Endodermal cell (in vitro differentiated cells): ENCODE results near the gene PAN2. TPM values are rescaled to one million over a fixed set of nuclear protein-coding genes. Genes with fewer than 3 reads are reported as not detected.
"Not testable (repeated sequence)": the region's sequence is repeated elsewhere in the genome, so short reads cannot be mapped to it uniquely, and the experiment has no call there.

Experiments used
- DNase-seq: peaks from one replicate; pipeline ENCODE4 v3.0.0-alpha.2; 2017
- H3K27ac ChIP-seq: 2 replicates; pipeline ENCODE4 v1.5.1; 2013; ENCODE audit warnings: mild to moderate bottlenecking, low read depth, low read length, moderate library complexity
- H3K27me3 ChIP-seq: 2 replicates; pipeline ENCODE4 v1.6.1; 2013; ENCODE audit warnings: mild to moderate bottlenecking, low read length, moderate library complexity; ENCODE audit not compliant: insufficient read depth, control insufficient read depth, poor library complexity, severe bottlenecking
- H3K36me3 ChIP-seq: 2 replicates; pipeline ENCODE4 v1.7.0; 2013; ENCODE audit warnings: mild to moderate bottlenecking, low read length, moderate library complexity; ENCODE audit not compliant: control insufficient read depth, insufficient read depth
- H3K4me1 ChIP-seq: one replicate; pipeline ENCODE4 v1.7.0; 2013; ENCODE audit warnings: low read length; ENCODE audit not compliant: control insufficient read depth, insufficient read depth
- H3K4me3 ChIP-seq: 2 replicates; pipeline ENCODE4 v1.5.1; 2013; ENCODE audit warnings: mild to moderate bottlenecking, low read length, moderate library complexity
- H3K9ac ChIP-seq: 2 replicates; pipeline ENCODE4 v1.6.1; 2013; ENCODE audit warnings: mild to moderate bottlenecking, low read length, moderate library complexity; ENCODE audit not compliant: poor library complexity, severe bottlenecking; ENCODE audit errors: extremely low read depth
- H3K9me3 ChIP-seq: 2 replicates; pipeline ENCODE4 v1.6.1; 2013; ENCODE audit warnings: mild to moderate bottlenecking, low read length, moderate library complexity; ENCODE audit not compliant: control insufficient read depth
- H3K27ac Mint-ChIP-seq: 2 replicates; pipeline ENCODE4 v1.8.0; 2020; ENCODE audit warnings: mixed read lengths
- H3K27me3 Mint-ChIP-seq: 2 replicates; pipeline ENCODE4 v1.8.0; 2021; ENCODE audit warnings: mild to moderate bottlenecking, mixed read lengths; ENCODE audit not compliant: insufficient read depth
- H3K36me3 Mint-ChIP-seq: 2 replicates; pipeline ENCODE4 v1.8.0; 2020; ENCODE audit warnings: low read depth, mixed read lengths
- H3K4me1 Mint-ChIP-seq: 2 replicates; pipeline ENCODE4 v1.8.0; 2020; ENCODE audit warnings: mixed read lengths
- H3K4me3 Mint-ChIP-seq: 2 replicates; pipeline ENCODE4 v1.8.0; 2020; ENCODE audit warnings: mild to moderate bottlenecking, moderate library complexity, mixed read lengths
- H3K9me3 Mint-ChIP-seq: 2 replicates; pipeline ENCODE4 v1.8.0; 2020; ENCODE audit warnings: mild to moderate bottlenecking, mixed read lengths
- CTCF ChIP-seq: fragments of 200-600 bp; sonication (generic); conservative IDR thresholded peaks from 2 replicates; pipeline ENCODE4 v1.5.0; 2021; ENCODE audit warnings: antibody characterized with exemption, mild to moderate bottlenecking
- WGBS, 2 experiments: methylation state at CpG; one replicate each; pipeline versions ENCODE4 v1.1.5 to v1.1.7; 2013; ENCODE audit warnings: missing lambda C conversion rate in 2 of 2, mixed read lengths in 1 of 2; ENCODE audit not compliant: insufficient coverage in 1 of 2, insufficient read length in 1 of 2; 5-methylcytosine and 5-hydroxymethylcytosine counted together
- total RNA-seq, 2 donors: library from RNA; stranded (reverse); fragmentation: NEBNext Ultra II Directional in 1 of 2; extraction: Animal tissue kit (Norgen Biotek cat#: 25700) in 1 of 2; gene quantifications; 2 replicates in 1 of 2; 3 replicates in 1 of 2; pipeline ENCODE4 v1.2.1, GENCODE V29; 2021

Gene PAN2
- total RNA-seq, 2 donors from 2014 or later = 66.5 to 90.3 TPM

GRCh38 chr12:56351325-56351724 is 17.5 kb upstream of the PAN2 start:
- Histone ChIP-seq H3K27me3 (no peaks in the 10 kb centered on the region), H3K4me1 (no peaks in the 10 kb centered on the region), H3K4me3 (no peak overlapping the region), H3K9ac (no peak overlapping the region), H3K27ac (no peak overlapping the region), H3K36me3 (peaks cover 79% of the 10 kb centered on the region), H3K9me3 (no peaks in the 10 kb centered on the region)
- TF ChIP-seq CTCF = no peak
- H3K9me3 Mint-ChIP-seq = no peaks in the 10 kb centered on the region
- 95% methylated on average over 2 of the region's 2 CpGs; no CpG with 5 or more reads in 1 of the 2 experiments for WGBS, 2 experiments
- H3K27ac Mint-ChIP-seq = no peak overlapping the region
- H3K4me3 Mint-ChIP-seq = no peak overlapping the region
- H3K27me3 Mint-ChIP-seq = no peaks in the 10 kb centered on the region
- H3K36me3 Mint-ChIP-seq = peaks cover 73% of the 10 kb centered on the region
- DNase-seq = no peak
- no peaks in the 10 kb centered on the region for H3K4me1 Mint-ChIP-seq

GRCh38 chr12:56350662-56351061 is 16.9 kb upstream of the PAN2 start:
- Mint-ChIP-seq H3K27me3 (no peaks in the 10 kb centered on the region), H3K27ac (no peak overlapping the region), H3K36me3 (peaks cover 76% of the 10 kb centered on the region), H3K9me3 (no peaks in the 10 kb centered on the region), H3K4me3 (no peak overlapping the region), H3K4me1 (no peaks in the 10 kb centered on the region)
- H3K4me1 ChIP-seq = no peaks in the 10 kb centered on the region
- peaks cover 80% of the 10 kb centered on the region for H3K36me3 ChIP-seq
- no peak for TF ChIP-seq CTCF
- no peak for DNase-seq
- WGBS, 2 experiments = 94 to 100% methylated on average over 1 of the region's 2 CpGs
- no peaks in the 10 kb centered on the region for H3K27me3 ChIP-seq
- H3K9ac ChIP-seq = no peak overlapping the region
- H3K9me3 ChIP-seq = no peaks in the 10 kb centered on the region
- no peak overlapping the region for H3K4me3 ChIP-seq
- H3K27ac ChIP-seq = no peak overlapping the region

- no peaks in the 10 kb centered on the region for H3K27me3 ChIP-seq
- no peak overlapping the region for H3K9ac ChIP-seq
- no peaks in the 10 kb centered on the region for H3K4me1 Mint-ChIP-seq
- no peak for DNase-seq
- TF ChIP-seq CTCF = no peak
- peaks cover 68% of the 10 kb centered on the region for H3K36me3 Mint-ChIP-seq
- no peaks in the 10 kb centered on the region for H3K4me1 ChIP-seq
- H3K36me3 ChIP-seq = peaks cover 73% of the 10 kb centered on the region
- WGBS, 2 experiments = 95 to 100% methylated on average over 2 to 5 of the region's 5 CpGs
- H3K4me3 Mint-ChIP-seq = no peak overlapping the region
- no peaks in the 10 kb centered on the region for H3K9me3 Mint-ChIP-seq
- no peak overlapping the region for H3K4me3 ChIP-seq
- H3K27ac ChIP-seq = no peak overlapping the region
- H3K27ac Mint-ChIP-seq = no peak overlapping the region
- H3K9me3 ChIP-seq = no peaks in the 10 kb centered on the region
- H3K27me3 Mint-ChIP-seq = no peaks in the 10 kb centered on the region
These were observed 15.0 kb upstream of the PAN2 start for GRCh38 chr12:56348776-56349175.

GRCh38 chr12:56347255-56347654 is 13.5 kb upstream of the PAN2 start:
- H3K27ac ChIP-seq, H3K4me3 ChIP-seq, H3K4me1 ChIP-seq, H3K27me3 Mint-ChIP-seq, DNase-seq, H3K4me3 Mint-ChIP-seq, H3K9ac ChIP-seq, H3K9me3 ChIP-seq, H3K9me3 Mint-ChIP-seq, H3K27me3 ChIP-seq, H3K4me1 Mint-ChIP-seq: not testable (repeated sequence)
- WGBS, 2 experiments = 91 to 92% methylated on average over 7 to 9 of the region's 9 CpGs
- peaks cover 76% of the 10 kb centered on the region for H3K36me3 ChIP-seq
- Mint-ChIP-seq H3K36me3 (peaks cover 76% of the 10 kb centered on the region), H3K27ac (peak overlapping the region; percentile 72)
